Measurements from ENCODE around the gene FRYL.

GRCh38 chr4:48779095-48779997 is 733 bp downstream of the FRYL start:
- TF ChIP-seq CTCF (IDR thresholded peaks at IDR 0.05): peak in 2 of 6 experiments; percentile 2
- TF ChIP-seq POLR2A (IDR thresholded peaks at IDR 0.05): no peak

All from adrenal gland (tissue), 5 donors.